Measurements from ENCODE around the gene BPIFA3.

Gene BPIFA3

GRCh38 chr20:33229843-33230242 lies 12.7 kb downstream of the BPIFA3 start:
- no peak for DNase-seq

DNA sequence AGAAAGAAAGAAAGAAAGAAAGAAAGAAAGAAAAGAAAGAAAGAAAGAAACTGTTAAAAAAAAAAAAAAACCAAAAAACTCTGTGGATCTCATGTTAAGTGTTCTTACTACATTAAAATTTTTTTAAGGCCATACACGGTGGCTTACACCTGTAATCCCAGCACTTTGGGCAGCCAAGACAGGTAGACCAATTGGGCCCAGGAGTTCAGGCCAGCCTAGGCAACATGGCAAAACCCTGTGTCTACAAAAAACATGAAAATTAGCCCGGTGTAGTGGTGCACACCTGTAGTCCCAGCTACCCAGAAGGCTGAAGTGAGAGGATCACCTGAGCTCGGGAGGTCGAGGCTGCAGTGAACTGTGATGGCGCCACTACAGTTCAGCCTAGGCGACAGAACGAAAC lies 14.1 kb downstream of the BPIFA3 start:
- no peak for DNase-seq

- peak; percentile 15 for DNase-seq
Measured at GRCh38 chr20:33232486-33233072, 15.4 kb downstream of the BPIFA3 start.

DNA sequence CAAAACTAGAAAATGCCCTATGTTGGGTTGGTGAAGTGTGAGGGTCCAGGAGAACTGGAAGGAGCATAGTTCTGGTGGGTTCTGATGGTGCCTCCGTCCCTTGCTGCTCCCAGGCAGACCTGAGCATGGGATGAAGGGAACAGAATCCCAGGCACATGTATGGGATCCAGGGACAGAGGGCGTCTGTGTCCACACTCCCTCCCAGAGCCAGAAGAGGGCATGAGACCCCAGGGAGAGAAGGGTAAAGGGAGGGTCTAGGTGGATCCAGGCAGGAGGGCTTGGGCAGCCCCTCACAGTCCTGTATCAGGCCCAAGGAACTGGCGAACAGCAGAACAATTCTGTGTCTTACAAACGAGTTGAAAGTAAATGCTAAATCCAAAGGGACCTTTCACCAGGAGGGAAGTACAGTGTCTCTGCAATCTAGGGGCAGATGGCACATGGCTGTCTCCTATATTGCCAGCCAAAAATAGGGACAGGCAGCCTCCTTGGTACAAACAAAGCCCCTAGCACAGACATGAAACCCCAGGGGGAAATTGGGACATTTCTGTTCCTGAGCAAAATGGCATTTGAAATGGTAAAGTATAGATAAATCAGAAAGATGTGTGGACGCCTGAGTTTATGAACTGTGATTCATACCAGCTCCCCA lies 16.1 kb downstream of the BPIFA3 start:
- DNase-seq: no peak

DNA sequence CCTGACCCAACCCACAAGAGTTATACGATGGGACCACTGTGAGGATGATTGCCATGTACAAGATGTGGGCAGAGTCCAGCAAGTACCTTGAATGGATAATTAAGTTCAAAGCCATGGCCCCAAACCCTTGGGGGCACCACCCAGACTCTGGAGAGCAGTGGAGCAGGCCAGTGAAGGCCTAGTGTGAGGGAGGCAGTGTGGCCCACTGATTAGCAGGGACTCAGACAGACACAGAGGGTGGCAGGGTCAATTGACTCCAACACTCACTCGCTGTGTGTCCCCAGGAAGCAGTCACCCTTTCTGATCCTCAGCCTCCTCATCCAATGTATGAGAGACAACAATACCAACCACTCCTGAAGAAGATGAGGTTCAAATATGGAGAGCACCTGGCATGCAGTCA lies 16.9 kb downstream of the BPIFA3 start:
- DNase-seq: no peak

GRCh38 chr20:33235696-33236095 lies 18.5 kb downstream of the BPIFA3 start, which contains the start of gene BPIFA1:
Gene BPIFA1 (plus strand): TSS chr20:33235996. CDS start chr20:33237712, 1,716 bp downstream.
- DNase-seq: no peak

DNA sequence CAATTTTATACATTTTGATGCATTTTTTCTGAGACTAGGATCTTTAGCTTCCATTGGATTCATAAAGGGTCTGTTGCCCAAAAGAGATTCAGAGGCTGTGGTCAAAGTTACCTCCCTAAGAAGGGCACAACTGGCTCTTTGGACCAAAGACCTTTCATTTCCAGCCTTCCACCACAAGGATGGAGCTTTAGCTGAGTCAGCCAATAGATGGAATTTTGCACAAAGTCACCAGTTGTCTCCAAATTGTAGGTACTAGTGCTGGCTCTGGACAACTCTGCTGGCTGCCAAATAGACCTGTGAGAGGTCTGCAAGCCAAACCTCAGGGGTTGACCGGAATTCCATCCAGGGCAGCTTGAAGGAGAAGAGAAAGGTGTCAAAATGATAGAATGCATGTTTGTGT lies 19.2 kb downstream of the BPIFA3 start:
- DNase-seq: no peak

GRCh38 chr20:33237989-33238388 lies 20.8 kb downstream of the BPIFA3 start:
- DNase-seq: no peak

DNA sequence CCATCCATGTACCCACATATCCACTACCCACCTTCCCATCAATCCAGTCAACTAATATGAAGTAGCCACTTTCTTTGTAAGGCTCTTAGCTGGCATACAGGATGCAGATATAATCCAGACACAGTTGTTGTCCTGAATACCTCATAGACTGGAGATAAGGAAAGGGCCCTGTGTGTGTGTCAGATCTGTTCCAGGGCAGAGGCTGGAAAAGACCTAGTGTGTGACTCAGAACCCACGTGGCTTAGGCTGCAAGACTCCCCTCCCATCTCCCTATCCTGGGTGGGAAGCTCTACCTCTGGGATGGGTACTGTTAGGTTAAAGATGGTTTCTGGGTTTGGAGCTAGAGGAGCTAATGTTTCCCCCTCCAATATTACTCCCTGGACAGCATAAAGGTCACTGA lies 22.3 kb downstream of the BPIFA3 start:
- DNase-seq: no peak

- no peak for DNase-seq
Measured at GRCh38 chr20:33239979-33240736, 23.0 kb downstream of the BPIFA3 start.

DNA sequence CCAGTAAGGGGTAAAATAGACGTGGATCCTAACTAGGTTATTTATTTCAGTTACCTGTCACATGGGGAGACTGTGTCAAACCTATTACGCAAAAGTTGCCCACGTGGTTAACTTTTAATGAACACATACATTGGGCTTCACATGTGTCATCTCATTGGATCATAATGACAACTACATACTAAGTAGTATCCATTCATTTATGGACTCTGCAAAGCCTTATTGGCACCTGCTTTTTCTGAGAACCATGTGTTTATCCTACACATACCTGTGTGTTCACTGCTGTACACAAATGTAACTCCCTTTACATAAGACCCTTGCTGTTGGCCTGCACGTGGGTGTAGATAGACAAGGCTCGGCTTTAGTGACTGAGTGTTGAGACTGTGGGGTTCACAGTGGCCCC lies 23.8 kb downstream of the BPIFA3 start:
- DNase-seq: no peak

- DNase-seq: no peak
Measured at GRCh38 chr20:33242319-33243100, 25.4 kb downstream of the BPIFA3 start.

GRCh38 chr20:33246077-33246476 lies 28.9 kb downstream of the BPIFA3 start:
- no peak for DNase-seq

DNA sequence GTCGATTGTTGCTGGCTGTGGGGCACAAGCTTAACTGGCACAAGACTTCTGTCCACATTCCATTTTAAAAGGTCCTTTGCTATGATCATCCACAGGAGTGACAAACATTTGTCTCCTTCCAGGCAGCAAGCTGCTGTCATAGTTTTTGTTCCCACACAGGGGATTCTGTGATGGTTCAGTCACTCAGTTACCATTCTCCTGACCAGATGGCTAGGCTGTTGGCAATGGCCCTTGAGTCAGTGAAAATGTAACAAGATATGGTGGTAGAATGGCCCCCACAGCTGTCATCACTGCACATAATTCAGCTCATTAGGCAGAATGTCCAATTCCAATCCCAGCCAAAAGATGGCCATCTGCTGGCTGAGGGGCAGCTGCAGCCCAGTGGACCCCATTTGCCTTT lies 32.3 kb downstream of the BPIFA3 start:
- no peak for DNase-seq

DNA sequence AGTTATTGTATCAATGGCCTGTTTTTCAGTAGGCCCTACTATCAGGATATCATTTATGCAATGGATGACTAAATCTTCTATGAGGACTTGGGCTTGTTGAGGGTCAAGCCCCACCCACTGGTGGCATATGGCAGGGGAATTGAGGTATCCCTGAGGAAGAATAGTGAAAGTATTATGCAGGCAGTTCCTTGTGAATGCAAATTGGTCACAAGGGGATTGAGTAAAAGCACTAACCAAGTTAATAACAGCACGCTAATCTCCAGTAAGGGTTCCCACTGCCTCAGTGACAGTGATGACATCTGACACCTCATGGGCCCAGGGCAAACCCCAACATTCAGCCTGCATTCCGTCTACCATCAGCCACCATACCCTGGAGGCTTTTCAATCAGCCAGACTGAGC lies 33.5 kb downstream of the BPIFA3 start:
- DNase-seq: no peak

DNA sequence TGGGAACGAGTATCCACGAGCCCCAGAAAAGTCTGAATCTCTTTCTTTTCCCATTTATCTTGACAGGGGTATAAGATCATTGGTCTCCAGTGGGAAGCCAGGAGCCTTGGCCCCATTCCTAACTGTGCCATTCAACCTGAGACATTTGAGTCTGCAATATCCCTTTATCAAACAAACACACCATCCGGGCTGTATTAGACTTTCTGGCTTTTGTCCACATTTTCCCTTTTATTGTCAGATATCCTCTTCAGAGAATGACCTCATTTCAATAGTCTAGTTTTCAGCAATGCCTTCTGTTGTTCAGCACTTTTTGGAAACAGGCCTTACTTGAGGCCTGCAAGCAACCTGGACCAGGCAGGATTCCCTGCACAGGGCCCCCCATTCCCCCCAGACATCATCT lies 34.3 kb downstream of the BPIFA3 start:
- DNase-seq: no peak

DNA sequence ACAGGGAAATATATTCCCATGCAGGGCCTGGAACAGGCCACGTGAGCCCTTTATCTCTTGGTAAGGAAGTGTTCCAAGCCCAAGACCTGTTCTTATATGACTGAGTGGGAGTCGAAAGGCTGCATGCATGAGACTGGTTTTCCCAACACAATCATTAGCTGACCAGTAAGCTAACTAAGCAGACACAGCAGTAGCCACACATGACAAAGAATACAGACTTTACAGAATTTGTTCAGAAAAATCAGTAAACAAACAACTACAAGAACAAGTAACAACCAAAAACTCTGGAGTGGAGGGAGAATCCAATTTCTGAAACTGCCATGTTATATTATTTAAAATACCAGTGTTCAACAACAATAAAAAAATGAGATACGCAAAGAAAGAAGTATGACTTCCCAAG lies 35.3 kb downstream of the BPIFA3 start:
- no peak for DNase-seq

GRCh38 chr20:33255005-33255404 lies 37.9 kb downstream of the BPIFA3 start:
- DNase-seq: no peak

DNA sequence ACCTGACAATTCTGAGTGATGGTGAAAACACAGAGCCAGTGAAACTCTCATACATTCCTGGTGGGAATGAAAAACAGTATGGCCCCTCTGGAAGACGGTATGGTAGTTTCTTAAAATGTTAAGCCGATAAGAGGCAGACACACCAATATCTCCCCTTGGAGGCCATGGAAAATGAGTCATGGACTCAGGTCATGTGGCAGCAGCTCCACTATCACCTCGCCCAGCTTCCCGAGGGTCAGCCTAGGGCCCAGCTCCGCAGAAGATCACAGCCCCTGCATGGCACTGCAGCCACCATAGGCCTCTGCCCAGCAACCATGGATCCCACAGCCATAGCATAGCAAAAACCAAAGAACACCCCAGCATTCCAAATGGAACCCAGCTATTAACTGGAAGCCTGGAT lies 40.1 kb downstream of the BPIFA3 start:
- no peak for DNase-seq

GRCh38 chr20:33259371-33259770 lies 42.2 kb downstream of the BPIFA3 start:
- DNase-seq: no peak

GRCh38 chr20:33261465-33261864 lies 44.3 kb downstream of the BPIFA3 start:
- no peak for DNase-seq

- DNase-seq: no peak
Measured at GRCh38 chr20:33262658-33263065, 45.5 kb downstream of the BPIFA3 start.

GRCh38 chr20:33263784-33264183 lies 46.6 kb downstream of the BPIFA3 start:
- DNase-seq: no peak

GRCh38 chr20:33267701-33268100 lies 50.5 kb downstream of the BPIFA3 start:
- DNase-seq: no peak
